ENCODE results near the gene SHISA5.

GRCh38 chr3:48476426-48477053 is 27.4 kb downstream of the SHISA5 start:
- TF ChIP-seq BHLHE40 (IDR thresholded peaks at IDR 0.05; ENCODE audit: borderline replicate concordance) (no peak), L3MBTL2 (conservative IDR thresholded peaks at IDR 0.05) (no peak), TARDBP (IDR thresholded peaks at IDR 0.05) (no peak), ELF4 (IDR thresholded peaks at IDR 0.05) (no peak), CTBP1 (IDR thresholded peaks at IDR 0.05; ENCODE audit: borderline replicate concordance) (no peak), ZNF384 (IDR thresholded peaks at IDR 0.05) (no peak), SUZ12 (IDR thresholded peaks at IDR 0.05) (no peak), FOXA1 (IDR thresholded peaks at IDR 0.05) (no peak)
